DMS153 treated with DMSO at 0.1 percent for 48 hours (cell line): ENCODE measurements around the gene NPAT.
A peak's percentile ranks its signal among the peaks of the same experiment; 100 is the strongest.
"Not testable (repeated sequence)": the region's sequence is repeated elsewhere in the genome, so short reads cannot be mapped to it uniquely, and the experiment has no call there.

ENCODE experiments used
- DNase-seq: peaks from one replicate; lab custom pipeline; 2025; ENCODE audit not compliant: unreplicated experiment; lab: John Stamatoyannopoulos, UW

The NPAT gene

GRCh38 chr11:108160970-108161566 is 61.4 kb downstream of the NPAT start:
- DNase-seq = no peak

- no peak for DNase-seq
Measured at GRCh38 chr11:108154591-108154990, 67.8 kb downstream of the NPAT start.

GRCh38 chr11:108148556-108148955 is 73.9 kb downstream of the NPAT start:
- no peak for DNase-seq

- DNase-seq = no peak
Measured at GRCh38 chr11:108147150-108147549, 75.3 kb downstream of the NPAT start.

- DNase-seq = no peak
Measured at GRCh38 chr11:108144615-108145014, 77.8 kb downstream of the NPAT start.

- no peak for DNase-seq
Measured at GRCh38 chr11:108142304-108142703, 80.1 kb downstream of the NPAT start.

- no peak for DNase-seq
Measured at GRCh38 chr11:108137212-108137611, 85.2 kb downstream of the NPAT start.

- no peak for DNase-seq
Measured at GRCh38 chr11:108135845-108136544, 86.4 kb downstream of the NPAT start.

GRCh38 chr11:108132993-108133538 is 89.4 kb downstream of the NPAT start:
- not testable (repeated sequence) for DNase-seq

- no peak for DNase-seq
Measured at GRCh38 chr11:108131993-108132392, 90.4 kb downstream of the NPAT start.

- no peak for DNase-seq
Measured at GRCh38 chr11:108128772-108129171, 93.7 kb downstream of the NPAT start.

- no peak for DNase-seq
Measured at GRCh38 chr11:108125096-108125495, 97.3 kb downstream of the NPAT start.

GRCh38 chr11:108122166-108122628 is 100.2 kb downstream of the NPAT start:
- DNase-seq = no peak

- peak; percentile 86 for DNase-seq
Measured at GRCh38 chr11:108121274-108122155, 100.9 kb downstream of the NPAT start, which contains the start of gene ACAT1. Gene ACAT1 (plus strand): TSS chr11:108121567. CDS start chr11:108121607, 40 bp downstream.

GRCh38 chr11:108120936-108121273 is 101.5 kb downstream of the NPAT start:
- not testable (repeated sequence) for DNase-seq

GRCh38 chr11:108117746-108118371 is 104.6 kb downstream of the NPAT start:
- peak; percentile 22 for DNase-seq

- DNase-seq = peak; percentile 23
Measured at GRCh38 chr11:108115500-108116140, 106.8 kb downstream of the NPAT start.

GRCh38 chr11:108112057-108112456 is 110.4 kb downstream of the NPAT start:
- DNase-seq = no peak

- no peak for DNase-seq
Measured at GRCh38 chr11:108111126-108111525, 111.3 kb downstream of the NPAT start.
